Ovary (tissue), 3 donors: ENCODE results near the gene HLA-DQB1.

Experiments used
- POLR2A ChIP-seq: fragments of 450-650 bp; IDR thresholded peaks from one replicate; pipeline ENCODE4 v1.6.1; 2017; ENCODE audit warnings: antibody characterized with exemption, mild to moderate bottlenecking, moderate library complexity
- TF ChIP-seq, protein P1 (sequence below), 3 donors: fragments of 450-650 bp in 2 of 3; fragments of 200-600 bp in 1 of 3; IDR thresholded peaks; one replicate each; pipeline versions ENCODE4 v1.5.1 to v1.8.0; 2016 to 2022; ENCODE audit warnings: antibody characterized with exemption in 3 of 3, mild to moderate bottlenecking in 1 of 3
- donor health status: DM: no; HTN: no; CAD: no.

DNA sequence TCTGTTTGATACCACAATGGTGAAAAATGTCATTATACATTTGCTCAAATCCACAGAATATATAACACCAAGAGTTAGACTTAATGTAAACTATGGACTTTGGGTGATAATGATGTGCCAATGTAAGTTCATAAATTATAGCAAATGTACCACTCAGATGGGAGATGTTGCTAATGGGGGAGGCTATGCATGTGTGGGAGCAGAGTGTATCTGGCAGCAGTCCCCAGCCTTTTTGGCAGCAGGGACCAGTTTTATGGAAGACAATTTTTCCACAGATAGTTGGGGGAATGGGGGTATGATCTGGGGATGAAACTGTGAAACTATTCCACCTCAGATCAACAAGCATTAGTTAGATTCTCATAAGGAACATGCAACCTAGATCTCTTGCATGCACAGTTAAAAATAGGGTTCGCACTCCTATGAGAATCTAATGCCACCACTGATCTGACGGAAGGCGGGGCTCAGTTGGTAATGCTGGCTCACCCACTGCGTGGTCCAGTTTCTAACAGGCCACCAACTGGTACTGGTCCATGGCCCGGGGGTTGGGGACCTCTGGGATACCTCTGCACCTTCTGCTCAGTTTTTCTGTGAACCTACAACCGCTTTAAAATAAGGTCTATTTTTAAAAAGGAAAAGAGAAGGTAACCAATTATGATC is 21.3 kb downstream of the HLA-DQB1 start:
- TF ChIP-seq, protein P1, sequence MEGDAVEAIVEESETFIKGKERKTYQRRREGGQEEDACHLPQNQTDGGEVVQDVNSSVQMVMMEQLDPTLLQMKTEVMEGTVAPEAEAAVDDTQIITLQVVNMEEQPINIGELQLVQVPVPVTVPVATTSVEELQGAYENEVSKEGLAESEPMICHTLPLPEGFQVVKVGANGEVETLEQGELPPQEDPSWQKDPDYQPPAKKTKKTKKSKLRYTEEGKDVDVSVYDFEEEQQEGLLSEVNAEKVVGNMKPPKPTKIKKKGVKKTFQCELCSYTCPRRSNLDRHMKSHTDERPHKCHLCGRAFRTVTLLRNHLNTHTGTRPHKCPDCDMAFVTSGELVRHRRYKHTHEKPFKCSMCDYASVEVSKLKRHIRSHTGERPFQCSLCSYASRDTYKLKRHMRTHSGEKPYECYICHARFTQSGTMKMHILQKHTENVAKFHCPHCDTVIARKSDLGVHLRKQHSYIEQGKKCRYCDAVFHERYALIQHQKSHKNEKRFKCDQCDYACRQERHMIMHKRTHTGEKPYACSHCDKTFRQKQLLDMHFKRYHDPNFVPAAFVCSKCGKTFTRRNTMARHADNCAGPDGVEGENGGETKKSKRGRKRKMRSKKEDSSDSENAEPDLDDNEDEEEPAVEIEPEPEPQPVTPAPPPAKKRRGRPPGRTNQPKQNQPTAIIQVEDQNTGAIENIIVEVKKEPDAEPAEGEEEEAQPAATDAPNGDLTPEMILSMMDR (IDR thresholded peaks at IDR 0.05): no peak
- TF ChIP-seq POLR2A: no peak
